ES-I3 (cell line): ENCODE measurements around the gene ANKRD11.
"Not testable (repeated sequence)": the region's sequence is repeated elsewhere in the genome, so short reads cannot be mapped to it uniquely, and the experiment has no call there.

Source experiments
- H3K36me3 ChIP-seq: 2 replicates; pipeline ENCODE4 v1.6.1; 2013; ENCODE audit warnings: mild to moderate bottlenecking, low read length, control low read depth, moderate library complexity; ENCODE audit not compliant: insufficient read depth
- H3K4me1 ChIP-seq: 2 replicates; pipeline ENCODE4 v1.6.1; 2013; ENCODE audit warnings: mild to moderate bottlenecking, control low read depth, low read length; ENCODE audit not compliant: insufficient read depth
- H3K9ac ChIP-seq: 2 replicates; pipeline ENCODE4 v1.6.1; 2013; ENCODE audit warnings: low read depth, mild to moderate bottlenecking, low read length, moderate library complexity
- H3K9me3 ChIP-seq: 2 replicates; pipeline ENCODE4 v1.6.1; 2013; ENCODE audit warnings: mild to moderate bottlenecking, low read length, moderate library complexity; ENCODE audit not compliant: control insufficient read depth, insufficient read depth

ANKRD11 gene

DNA sequence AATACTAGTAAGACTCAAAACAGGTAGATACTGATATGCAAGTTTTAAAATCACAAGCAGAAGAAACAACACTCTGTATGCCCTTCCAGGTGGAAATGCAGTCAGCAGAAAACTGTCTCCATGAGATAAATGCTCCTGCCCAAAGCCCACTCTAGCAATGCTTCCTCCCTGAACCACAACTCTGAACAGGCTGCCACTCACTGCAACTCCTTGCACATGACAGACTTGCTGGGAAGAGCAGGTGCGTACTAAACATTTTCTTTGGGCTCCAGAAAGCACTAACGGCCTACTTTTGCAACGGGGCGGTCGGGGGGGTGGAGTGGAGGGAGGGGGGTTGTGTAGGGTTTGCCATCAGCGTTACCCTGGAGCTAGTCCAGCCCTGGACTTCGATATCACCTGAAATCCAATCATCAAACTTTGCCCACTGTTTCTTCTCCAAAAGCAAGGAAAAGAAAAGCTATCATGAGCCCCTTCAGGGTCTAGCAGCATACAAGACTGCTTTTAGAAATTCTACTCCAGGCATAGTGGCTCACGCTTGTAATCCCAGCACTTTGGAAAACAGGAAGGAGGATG lies 46.1 kb downstream of the ANKRD11 start:
- H3K9ac ChIP-seq: no peak overlapping the region
- H3K36me3 ChIP-seq: no peaks in the 10 kb centered on the region
- no peaks in the 10 kb centered on the region for H3K9me3 ChIP-seq
- H3K4me1 ChIP-seq: peaks cover 56% of the 10 kb centered on the region

GRCh38 chr16:89443727-89444084 lies 46.7 kb downstream of the ANKRD11 start:
- H3K36me3 ChIP-seq: no peaks in the 10 kb centered on the region
- H3K9ac ChIP-seq: 0 out of 2 replicates have a peak overlapping the region, but pooled peaks have one; percentile 3
- H3K4me1 ChIP-seq: peaks cover 56% of the 10 kb centered on the region
- H3K9me3 ChIP-seq: no peaks in the 10 kb centered on the region

DNA sequence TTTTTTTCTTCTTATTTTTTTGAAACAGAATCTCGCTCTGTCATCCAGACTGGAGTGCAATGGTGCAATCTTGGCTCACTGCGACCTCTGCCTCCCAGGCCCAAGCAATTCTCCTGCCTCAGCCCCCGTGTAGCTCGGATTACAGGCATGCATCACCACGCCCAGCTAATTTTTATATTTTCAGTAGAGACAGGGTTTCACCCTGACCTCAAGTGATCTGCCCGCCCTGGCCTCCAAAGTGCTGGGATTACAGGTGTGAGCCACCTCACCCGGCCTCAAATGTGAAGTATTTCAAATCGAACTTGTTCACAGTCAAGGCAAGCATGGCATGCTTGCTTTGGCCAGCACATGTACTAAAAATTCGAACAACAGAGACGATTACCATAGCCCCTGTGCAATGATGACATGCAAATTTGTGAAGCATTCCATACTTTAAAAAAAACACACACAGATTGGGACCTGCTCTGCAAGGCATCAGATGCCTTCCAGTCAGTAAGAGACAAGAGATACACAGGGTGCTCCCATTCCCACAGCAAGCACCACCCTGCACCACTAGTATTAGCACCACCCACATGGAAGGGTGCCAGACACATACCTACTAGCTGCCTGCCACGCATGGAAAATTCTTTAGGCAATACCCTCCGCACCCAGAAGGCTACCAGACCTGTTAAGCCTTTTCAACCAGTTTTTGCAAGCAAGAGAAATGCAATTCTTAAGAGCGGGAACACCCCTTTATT lies 47.2 kb downstream of the ANKRD11 start:
- no peaks in the 10 kb centered on the region for H3K9me3 ChIP-seq
- peaks cover 56% of the 10 kb centered on the region for H3K4me1 ChIP-seq
- no peaks in the 10 kb centered on the region for H3K36me3 ChIP-seq
- peak overlapping the region; percentile 3; the same call in 1 of the 2 replicates for H3K9ac ChIP-seq

GRCh38 chr16:89442588-89442987 lies 47.8 kb downstream of the ANKRD11 start:
- Histone ChIP-seq H3K9me3 (no peaks in the 10 kb centered on the region), H3K36me3 (no peaks in the 10 kb centered on the region; the same call in 1 of the 2 replicates), H3K4me1 (peaks cover 56% of the 10 kb centered on the region), H3K9ac (no peak overlapping the region; the same call in 1 of the 2 replicates)

DNA sequence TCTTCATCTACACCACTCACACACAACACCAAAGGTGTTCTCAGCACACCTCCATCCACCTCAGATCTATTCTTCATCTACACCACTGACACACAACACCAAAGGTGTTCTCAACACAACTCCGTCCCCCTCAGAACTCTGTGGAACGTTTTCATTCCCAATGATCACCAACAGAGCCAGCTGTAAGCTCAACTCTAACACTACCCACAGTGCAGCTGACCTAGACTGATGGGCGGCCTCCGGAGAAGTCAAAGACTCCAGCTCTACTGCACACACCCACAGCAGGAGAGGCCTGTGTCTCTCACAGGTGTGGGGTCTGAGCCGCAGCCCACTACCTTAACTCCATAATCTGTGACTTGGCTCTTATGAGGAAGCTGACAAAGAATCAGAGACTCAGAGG lies 50.7 kb downstream of the ANKRD11 start:
- H3K9ac ChIP-seq: no peak overlapping the region
- no peaks in the 10 kb centered on the region; the same call in 1 of the 2 replicates for H3K36me3 ChIP-seq
- H3K4me1 ChIP-seq: peaks cover 37% of the 10 kb centered on the region

DNA sequence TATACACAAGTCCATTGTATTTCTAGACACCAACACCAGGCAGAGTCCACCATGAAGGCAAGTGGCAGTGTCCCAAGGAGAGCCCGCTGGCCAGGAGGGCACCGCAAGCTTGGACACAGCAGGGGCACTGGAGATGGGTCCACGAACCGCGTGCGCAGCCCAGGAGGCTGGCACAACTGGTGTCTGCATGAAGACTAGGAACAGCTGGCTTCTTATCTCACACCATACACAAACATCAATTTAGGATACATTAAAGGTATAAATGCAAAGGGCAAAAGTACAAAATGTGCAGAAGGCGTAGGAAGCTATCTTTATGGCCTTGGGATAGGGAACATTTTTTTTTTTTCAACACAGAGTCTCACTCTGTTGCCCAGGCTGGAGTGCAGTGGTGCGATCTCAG lies 52.4 kb downstream of the ANKRD11 start:
- no peaks in the 10 kb centered on the region for H3K9me3 ChIP-seq
- H3K4me1 ChIP-seq: peaks cover 28% of the 10 kb centered on the region
- H3K36me3 ChIP-seq: no peaks in the 10 kb centered on the region; the same call in 1 of the 2 replicates
- H3K9ac ChIP-seq: no peak overlapping the region

More for the DNA sequence above, 50.7 kb downstream of the ANKRD11 start:
- no peaks in the 10 kb centered on the region for H3K9me3 ChIP-seq

DNA sequence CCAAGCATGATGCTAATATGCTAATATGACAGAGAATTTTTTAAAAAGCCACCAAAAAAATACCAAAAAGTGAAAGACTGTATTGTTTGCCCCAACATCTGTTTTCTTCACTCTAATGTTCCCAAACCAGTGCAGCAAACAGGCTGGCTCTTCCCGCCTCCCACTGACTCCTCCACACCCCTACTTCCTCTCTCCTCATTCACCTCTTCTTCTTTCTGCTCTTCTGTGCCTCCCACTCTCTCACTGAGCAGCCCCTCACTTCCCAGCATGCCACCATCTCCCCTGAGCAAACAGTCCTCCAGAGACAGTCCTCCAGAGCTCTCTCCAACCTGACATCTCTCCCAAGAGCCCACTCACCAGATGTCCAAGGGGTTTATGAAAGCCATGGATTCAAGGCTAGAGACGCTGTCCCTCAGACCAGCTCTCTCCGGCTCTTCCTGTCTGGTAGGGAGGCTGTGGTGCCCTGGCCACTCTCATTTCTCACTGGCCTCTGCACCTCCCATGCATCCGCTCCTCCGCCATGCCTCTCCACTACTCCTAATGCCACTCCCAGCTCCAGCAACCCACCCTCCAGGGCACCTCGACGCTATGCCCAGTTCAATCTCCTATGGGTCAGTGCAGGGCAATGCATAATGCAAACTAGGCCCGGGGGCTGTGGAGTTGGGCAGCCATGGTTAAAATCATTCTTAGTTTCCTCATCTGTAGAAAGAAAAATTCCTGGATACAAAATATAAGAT lies 52.9 kb downstream of the ANKRD11 start:
- Histone ChIP-seq H3K4me1 (peaks cover 24% of the 10 kb centered on the region), H3K9me3 (no peaks in the 10 kb centered on the region), H3K36me3 (no peaks in the 10 kb centered on the region; the same call in 1 of the 2 replicates), H3K9ac (no peak overlapping the region)

- H3K9ac ChIP-seq: no peak overlapping the region
- no peaks in the 10 kb centered on the region for H3K9me3 ChIP-seq
- H3K36me3 ChIP-seq: no peaks in the 10 kb centered on the region; the same call in 1 of the 2 replicates
- peaks cover 31% of the 10 kb centered on the region for H3K4me1 ChIP-seq
Observed at GRCh38 chr16:89436366-89436765, 54.0 kb downstream of the ANKRD11 start.

- not testable (repeated sequence) for H3K9me3 ChIP-seq, H3K9ac ChIP-seq, H3K36me3 ChIP-seq
- H3K4me1 ChIP-seq: peaks cover 31% of the 10 kb centered on the region
Observed at GRCh38 chr16:89435059-89435458, 55.3 kb downstream of the ANKRD11 start.

DNA sequence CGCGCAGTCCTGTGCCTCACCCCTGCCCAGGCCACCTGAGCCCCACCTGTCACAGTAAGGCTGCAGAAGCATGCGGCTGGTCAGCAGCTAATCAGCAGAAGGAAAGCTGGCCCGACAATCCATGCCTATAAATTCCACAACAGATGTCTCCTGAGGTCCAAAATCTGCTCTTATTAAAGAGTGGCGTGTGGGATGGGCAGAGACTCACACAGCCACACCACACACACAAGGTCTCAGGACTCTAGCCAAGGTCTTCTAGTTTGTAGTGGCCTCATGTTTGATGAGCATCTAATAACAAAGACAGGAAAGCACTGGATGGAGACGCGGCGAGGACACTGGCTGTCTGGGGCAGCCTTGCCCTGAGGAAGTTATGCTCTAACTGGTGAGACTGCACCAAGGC lies 55.9 kb downstream of the ANKRD11 start:
- Histone ChIP-seq H3K9ac (no peak overlapping the region), H3K9me3 (no peaks in the 10 kb centered on the region), H3K4me1 (peaks cover 26% of the 10 kb centered on the region), H3K36me3 (no peaks in the 10 kb centered on the region; the same call in 1 of the 2 replicates)

DNA sequence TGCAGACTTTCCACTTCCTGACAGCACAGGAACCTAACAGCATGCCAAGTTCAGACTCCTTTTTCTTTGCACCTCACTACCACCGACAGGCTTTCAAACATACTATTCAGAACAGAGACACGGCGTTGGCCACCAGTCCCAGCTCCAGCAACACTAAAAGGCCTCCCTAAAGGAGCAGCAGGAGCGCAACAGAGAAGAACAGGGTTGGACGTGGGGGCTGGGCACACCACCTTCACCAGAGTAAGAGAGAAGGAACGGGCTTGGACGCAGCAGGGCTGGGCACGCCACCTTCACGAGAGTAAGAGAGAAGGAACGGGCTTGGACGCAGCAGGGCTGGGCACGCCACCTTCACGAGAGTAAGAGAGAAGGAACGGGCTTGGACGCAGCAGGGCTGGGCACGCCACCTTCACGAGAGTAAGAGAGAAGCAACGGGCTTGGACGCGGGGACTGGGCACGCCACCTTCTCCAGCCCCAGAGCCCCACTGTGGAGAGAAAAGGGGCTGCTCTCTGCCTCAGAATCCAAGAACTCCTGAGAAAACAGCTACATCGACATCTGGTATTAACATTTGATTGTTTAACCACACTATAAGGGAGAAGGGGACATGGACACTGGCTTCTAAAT lies 56.9 kb downstream of the ANKRD11 start:
- H3K9ac ChIP-seq: not testable (repeated sequence)

DNA sequence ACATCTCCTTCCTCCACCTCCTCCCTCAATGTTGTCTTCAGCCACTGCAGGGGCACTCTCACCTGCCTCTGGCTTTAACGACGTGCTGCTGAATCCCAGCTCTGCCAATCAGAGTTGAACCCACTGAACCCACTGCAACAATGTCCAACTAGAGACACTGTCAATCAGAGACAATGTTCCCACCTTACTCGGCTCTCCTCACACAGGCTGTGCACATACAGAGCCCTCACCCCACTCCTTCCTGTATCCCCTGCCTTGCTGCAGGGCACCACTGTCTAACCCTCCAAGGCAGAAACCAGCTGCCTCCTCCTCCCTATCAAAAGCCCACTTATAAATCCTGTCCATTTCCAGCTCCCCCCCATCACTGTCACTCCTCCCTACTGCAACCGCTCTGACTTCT lies 58.7 kb downstream of the ANKRD11 start:
- Histone ChIP-seq H3K9ac (no peak overlapping the region), H3K9me3 (no peaks in the 10 kb centered on the region), H3K36me3 (no peaks in the 10 kb centered on the region), H3K4me1 (peaks cover 26% of the 10 kb centered on the region)

More for the DNA sequence above, 56.9 kb downstream of the ANKRD11 start:
- not testable (repeated sequence) for H3K9me3 ChIP-seq, H3K36me3 ChIP-seq
- H3K4me1 ChIP-seq: peaks cover 26% of the 10 kb centered on the region

GRCh38 chr16:89431158-89431584 lies 59.2 kb downstream of the ANKRD11 start:
- H3K4me1 ChIP-seq: peaks cover 26% of the 10 kb centered on the region
- H3K9me3 ChIP-seq: no peaks in the 10 kb centered on the region
- H3K9ac ChIP-seq: no peak overlapping the region
- H3K36me3 ChIP-seq: no peaks in the 10 kb centered on the region

- Histone ChIP-seq H3K36me3 (no peaks in the 10 kb centered on the region; the same call in 1 of the 2 replicates), H3K9ac (no peak overlapping the region), H3K9me3 (no peaks in the 10 kb centered on the region), H3K4me1 (peaks cover 26% of the 10 kb centered on the region)
Observed at GRCh38 chr16:89430436-89431157, 59.8 kb downstream of the ANKRD11 start.
